GM06990 (cell line): ENCODE measurements around the gene MYADML2.

Source experiments
- DNase-seq: peaks from one replicate; pipeline ENCODE4 v3.0.0-alpha.2; 2011; ENCODE audit not compliant: insufficient read length; ENCODE audit errors: extremely low read depth
- H3K27me3 ChIP-seq: replicated peaks from 2 replicates; pipeline ENCODE4 v1.6.0; 2011; ENCODE audit warnings: low read length; ENCODE audit not compliant: control insufficient read depth, insufficient read depth
- H3K36me3 ChIP-seq: 2 replicates; pipeline ENCODE4 v1.5.1; 2011; ENCODE audit warnings: low read length; ENCODE audit not compliant: control insufficient read depth, insufficient read depth
- H3K4me3 ChIP-seq: replicated peaks from 2 replicates; pipeline ENCODE4 v1.5.1; 2011; ENCODE audit warnings: low read depth, mild to moderate bottlenecking, control low read depth, low read length
- CTCF ChIP-seq: IDR thresholded peaks from 2 replicates; pipeline ENCODE4 v1.5.1; 2011; ENCODE audit warnings: low read length, control low read depth, mild to moderate bottlenecking, inconsistent platforms; ENCODE audit not compliant: insufficient read depth, poor library complexity, severe bottlenecking

Gene MYADML2

GRCh38 chr17:81948635-81949378, 1.8 kb upstream of the MYADML2 start:
- Histone ChIP-seq H3K36me3 (no peaks in the 10 kb centered on the region), H3K4me3 (no peak overlapping the region), H3K27me3 (no peaks in the 10 kb centered on the region)
- DNase-seq, result no peak
- no peak for TF ChIP-seq CTCF

DNA sequence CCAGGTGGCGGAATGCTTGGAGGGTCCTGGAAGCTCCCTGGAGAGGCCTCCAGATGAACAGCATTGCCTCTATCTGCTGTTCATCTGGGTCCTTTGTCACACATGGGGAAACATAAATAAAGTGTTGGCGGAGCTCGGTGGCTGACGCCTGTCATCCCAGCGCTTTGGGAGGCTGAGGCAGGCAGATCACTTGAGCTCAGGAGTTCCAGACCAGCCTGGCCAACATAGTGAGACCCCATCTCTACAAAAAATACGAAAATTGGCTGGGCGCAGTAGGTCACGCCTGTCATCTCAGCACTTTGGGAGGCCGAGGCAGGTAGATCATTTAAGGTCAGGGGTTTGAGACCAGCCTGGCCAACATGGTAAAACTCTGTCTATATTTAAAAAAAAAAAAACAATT, 2.2 kb downstream of the MYADML2 start:
- H3K4me3 ChIP-seq, result no peak overlapping the region
- no peaks in the 10 kb centered on the region for H3K27me3 ChIP-seq
- DNase-seq, result no peak
- no peaks in the 10 kb centered on the region for H3K36me3 ChIP-seq
- TF ChIP-seq CTCF, result no peak

DNA sequence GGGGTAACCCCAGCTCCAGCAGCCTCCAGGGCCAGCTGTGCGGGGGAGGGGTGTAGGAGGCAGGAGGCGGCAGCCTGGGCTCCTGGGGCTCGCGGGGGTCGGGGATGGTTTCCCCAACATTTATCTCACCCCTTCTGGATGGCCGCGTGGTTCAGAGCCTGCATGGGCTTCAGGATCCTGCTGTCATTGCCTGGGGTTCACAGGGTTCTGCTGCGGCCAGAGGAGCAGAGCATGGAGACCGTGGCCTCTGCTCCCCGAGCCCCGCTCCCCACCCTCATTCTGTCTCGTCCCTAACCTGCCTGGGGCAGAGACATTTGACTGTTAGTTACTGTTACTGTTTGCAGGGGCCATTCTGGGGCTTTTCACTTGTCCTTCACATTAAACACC, 4.9 kb downstream of the MYADML2 start:
- DNase-seq, result no peak
- Histone ChIP-seq H3K4me3 (no peak overlapping the region; the same call in 1 of the 2 replicates), H3K27me3 (no peaks in the 10 kb centered on the region), H3K36me3 (no peaks in the 10 kb centered on the region)
- no peak for TF ChIP-seq CTCF

DNA sequence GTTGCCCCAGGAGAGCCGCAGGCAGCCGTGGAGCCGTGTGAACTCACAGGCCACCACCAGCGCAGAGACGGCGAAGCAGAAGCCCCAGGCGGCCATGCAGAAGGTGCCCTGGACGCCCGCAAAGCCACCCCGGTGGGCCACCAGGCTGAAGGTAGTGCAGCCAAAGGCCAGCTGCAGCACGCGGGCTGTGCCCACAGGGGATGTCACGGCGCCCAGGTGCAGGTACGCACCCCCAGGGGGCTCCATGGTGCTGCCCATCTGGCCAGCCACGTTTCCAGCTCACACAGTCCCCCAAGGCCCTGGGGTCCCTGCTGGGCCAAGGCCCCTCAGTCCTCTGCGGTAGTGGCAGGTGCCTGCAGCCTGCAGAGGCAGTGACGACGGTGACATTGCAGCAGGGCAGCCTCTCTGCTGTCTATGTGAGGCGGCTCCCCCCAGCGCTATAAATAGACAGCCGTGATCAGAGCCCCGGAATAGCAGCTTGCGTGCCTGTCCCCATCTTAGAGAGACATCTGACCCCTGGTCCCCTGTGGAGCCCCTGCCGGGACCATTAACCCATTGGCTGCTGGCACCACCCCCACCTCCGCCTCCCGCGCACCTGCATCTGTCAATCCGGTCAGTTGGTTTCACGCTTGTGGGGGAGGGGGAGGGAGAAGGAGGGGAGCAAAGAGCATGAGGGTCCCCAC, 5.4 kb downstream of the MYADML2 start:
- no peak for DNase-seq
- H3K36me3 ChIP-seq, result no peaks in the 10 kb centered on the region
- no peak for TF ChIP-seq CTCF
- no peaks in the 10 kb centered on the region for H3K27me3 ChIP-seq
- H3K4me3 ChIP-seq, result no peak overlapping the region; the same call in none of the 2 replicates

- H3K36me3 ChIP-seq, result no peaks in the 10 kb centered on the region
- no peak for TF ChIP-seq CTCF
- no peaks in the 10 kb centered on the region for H3K27me3 ChIP-seq
- DNase-seq, result no peak
- no peak overlapping the region for H3K4me3 ChIP-seq
Measured at GRCh38 chr17:81940538-81941483, 6.2 kb downstream of the MYADML2 start.
